Activated CD4-positive, alpha-beta T cell treated with anti-CD3 and anti-CD28 coated beads, Interleukin-2, amount 10 ng/mL, durations not matched to agents 24 days and 14 days (primary cell): Measurements from ENCODE around the gene MTMR12. TPM values are rescaled to one million over a fixed set of nuclear protein-coding genes. Genes with fewer than 3 reads are reported as not detected.
A peak's percentile ranks its signal among the peaks of the same experiment; 100 is the strongest.
"Not testable (repeated sequence)": the region's sequence is repeated elsewhere in the genome, so short reads cannot be mapped to it uniquely, and the experiment has no call there.

Source experiments
- DNase-seq: peaks from one replicate; pipeline ENCODE4 v3.0.0; 2022
- H3K27ac Mint-ChIP-seq: one replicate; pipeline ENCODE4 v1.8.0; 2022; ENCODE audit warnings: mild to moderate bottlenecking, mixed read lengths
- H3K27me3 Mint-ChIP-seq: one replicate; pipeline ENCODE4 v1.8.0; 2022; ENCODE audit warnings: mixed read lengths
- H3K36me3 Mint-ChIP-seq: one replicate; pipeline ENCODE4 v1.8.0; 2022; ENCODE audit warnings: low read depth, mild to moderate bottlenecking, mixed read lengths
- H3K4me1 Mint-ChIP-seq: one replicate; pipeline ENCODE4 v1.8.0; 2021; ENCODE audit warnings: mixed read lengths
- H3K4me3 Mint-ChIP-seq: one replicate; pipeline ENCODE4 v1.8.0; 2022; ENCODE audit warnings: mild to moderate bottlenecking, moderate library complexity, mixed read lengths
- H3K9me3 Mint-ChIP-seq: one replicate; pipeline ENCODE4 v1.8.0; 2021; ENCODE audit warnings: mixed read lengths
- intact Hi-C: fragments of 100-400 bp; cut with micrococcal nuclease; formaldehyde crosslinking; loops from one replicate; pipeline ENCODE4 v1.15.1; 2023
- total RNA-seq: library from RNA; stranded (reverse); gene quantifications from 2 replicates; pipeline ENCODE4 v1.2.3, GENCODE V29; 2022

Gene MTMR12
- total RNA-seq, 1 donor from 2014 or later: 26.5 TPM

GRCh38 chr5:32332966-32333365 is 20.2 kb upstream of the MTMR12 start:
- Mint-ChIP-seq H3K27ac (no peak overlapping the region), H3K4me1 (peaks cover 4% of the 10 kb centered on the region), H3K9me3 (no peaks in the 10 kb centered on the region), H3K4me3 (no peak overlapping the region), H3K36me3 (no peaks in the 10 kb centered on the region), H3K27me3 (peaks cover 2% of the 10 kb centered on the region)
- intact Hi-C loops: no loop called here
- DNase-seq: no peak

GRCh38 chr5:32332361-32332760 is 19.6 kb upstream of the MTMR12 start:
- Mint-ChIP-seq H3K9me3 (no peaks in the 10 kb centered on the region), H3K4me1 (peaks cover 4% of the 10 kb centered on the region), H3K27ac (no peak overlapping the region), H3K4me3 (no peak overlapping the region), H3K36me3 (no peaks in the 10 kb centered on the region), H3K27me3 (peaks cover 2% of the 10 kb centered on the region)
- DNase-seq: no peak
- intact Hi-C loops: no loop called here

- Mint-ChIP-seq H3K27ac (no peak overlapping the region), H3K4me1 (peaks cover 4% of the 10 kb centered on the region), H3K27me3 (peaks cover 2% of the 10 kb centered on the region), H3K9me3 (no peaks in the 10 kb centered on the region), H3K4me3 (no peak overlapping the region), H3K36me3 (no peaks in the 10 kb centered on the region)
- DNase-seq: no peak
- intact Hi-C loops: no loop called here
Measured at GRCh38 chr5:32331935-32332274, 19.2 kb upstream of the MTMR12 start.

DNA sequence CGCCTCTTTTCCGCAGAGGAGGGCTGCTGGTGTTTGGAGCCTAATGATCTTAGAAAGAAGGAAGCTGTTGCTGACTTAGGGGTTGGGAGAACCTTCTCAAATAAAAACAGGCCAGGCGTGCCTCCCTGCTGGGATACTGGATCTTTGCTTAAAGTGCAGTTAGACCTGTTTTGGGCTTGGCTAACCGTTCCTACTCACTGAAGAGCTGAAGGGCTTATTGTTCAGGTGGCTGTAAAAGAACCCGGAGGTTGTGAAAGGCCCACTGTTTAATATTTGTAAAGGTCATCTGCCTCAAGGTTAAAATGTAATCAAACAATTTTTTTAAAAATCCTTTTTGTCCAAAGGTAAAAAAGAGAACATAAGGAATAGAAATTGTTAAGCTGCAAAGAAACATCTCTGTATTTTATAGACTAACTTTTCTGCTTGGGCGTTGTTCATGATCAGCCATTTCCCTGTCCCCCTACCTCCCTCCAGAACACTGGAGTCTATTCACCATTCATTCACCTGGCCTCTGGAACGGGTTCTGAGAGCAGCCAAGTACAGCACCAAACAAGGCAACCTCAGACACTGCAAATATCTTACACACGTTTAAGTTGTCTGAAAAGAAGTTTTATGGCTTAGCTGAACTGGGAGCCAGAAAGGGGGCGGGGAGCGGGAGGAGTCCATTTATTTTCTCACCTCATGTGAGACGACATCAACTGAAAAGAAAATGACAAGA is 18.6 kb upstream of the MTMR12 start:
- Mint-ChIP-seq H3K36me3 (no peaks in the 10 kb centered on the region), H3K9me3 (no peaks in the 10 kb centered on the region), H3K27ac (no peak overlapping the region), H3K27me3 (peaks cover 2% of the 10 kb centered on the region), H3K4me3 (no peak overlapping the region), H3K4me1 (peaks cover 4% of the 10 kb centered on the region)
- intact Hi-C loops: no loop called here
- DNase-seq: no peak

GRCh38 chr5:32330126-32330971 is 17.6 kb upstream of the MTMR12 start:
- no peak for DNase-seq
- Mint-ChIP-seq H3K9me3 (no peaks in the 10 kb centered on the region), H3K4me3 (no peak overlapping the region), H3K4me1 (peaks cover 4% of the 10 kb centered on the region), H3K27me3 (peaks cover 2% of the 10 kb centered on the region), H3K36me3 (no peaks in the 10 kb centered on the region), H3K27ac (no peak overlapping the region)
- intact Hi-C loops: no loop called here

- H3K36me3 Mint-ChIP-seq: no peaks in the 10 kb centered on the region
- H3K4me3 Mint-ChIP-seq: no peak overlapping the region
- DNase-seq: peak; percentile 87
- no peak overlapping the region for H3K27ac Mint-ChIP-seq
- intact Hi-C loops: loop anchor here (1.0 to 5.0 kb wide), 3 partner anchors 97 to 283 kb away; partner anchors contain the start of gene GOLPH3
- peaks cover 4% of the 10 kb centered on the region for H3K4me1 Mint-ChIP-seq
- no peaks in the 10 kb centered on the region for H3K9me3 Mint-ChIP-seq
- H3K27me3 Mint-ChIP-seq: peaks cover 2% of the 10 kb centered on the region
Measured at GRCh38 chr5:32329395-32329834, 16.7 kb upstream of the MTMR12 start.

GRCh38 chr5:32326216-32326772 is 13.6 kb upstream of the MTMR12 start:
- Mint-ChIP-seq H3K36me3 (no peaks in the 10 kb centered on the region), H3K27ac (no peak overlapping the region), H3K4me3 (no peak overlapping the region), H3K27me3 (no peaks in the 10 kb centered on the region), H3K4me1 (peaks cover 4% of the 10 kb centered on the region), H3K9me3 (peaks cover 3% of the 10 kb centered on the region)
- no peak for DNase-seq
- intact Hi-C loops: loop anchor here (5.0 kb wide), 1 partner anchor 154 kb away; the partner anchor contains the start of gene GOLPH3

DNA sequence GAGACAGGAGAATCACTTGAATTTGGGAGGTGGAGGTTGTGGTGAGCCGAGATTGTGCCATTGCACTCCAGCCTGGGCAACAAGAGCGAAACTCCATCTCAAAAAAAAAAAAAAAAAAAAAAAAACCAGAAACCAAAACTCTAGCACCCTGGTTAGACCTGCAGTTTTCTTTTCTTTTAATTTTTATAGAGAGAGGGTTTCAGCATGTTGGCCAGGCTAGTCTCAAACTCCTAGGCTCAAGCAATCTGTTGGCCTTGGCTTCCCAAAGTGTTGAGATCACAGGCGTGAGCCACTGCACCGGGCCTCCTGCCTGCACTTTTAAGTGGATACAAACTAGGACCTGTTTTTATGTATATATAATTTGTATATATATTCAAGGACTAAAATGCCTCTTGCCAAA is 12.9 kb upstream of the MTMR12 start:
- Mint-ChIP-seq H3K4me1 (peaks cover 4% of the 10 kb centered on the region), H3K27me3 (no peaks in the 10 kb centered on the region), H3K4me3 (no peak overlapping the region), H3K36me3 (no peaks in the 10 kb centered on the region), H3K9me3 (peaks cover 3% of the 10 kb centered on the region), H3K27ac (no peak overlapping the region)
- DNase-seq: no peak
- intact Hi-C loops: loop anchor here (5.0 kb wide), 1 partner anchor 153 kb away; the partner anchor contains the start of gene GOLPH3

DNA sequence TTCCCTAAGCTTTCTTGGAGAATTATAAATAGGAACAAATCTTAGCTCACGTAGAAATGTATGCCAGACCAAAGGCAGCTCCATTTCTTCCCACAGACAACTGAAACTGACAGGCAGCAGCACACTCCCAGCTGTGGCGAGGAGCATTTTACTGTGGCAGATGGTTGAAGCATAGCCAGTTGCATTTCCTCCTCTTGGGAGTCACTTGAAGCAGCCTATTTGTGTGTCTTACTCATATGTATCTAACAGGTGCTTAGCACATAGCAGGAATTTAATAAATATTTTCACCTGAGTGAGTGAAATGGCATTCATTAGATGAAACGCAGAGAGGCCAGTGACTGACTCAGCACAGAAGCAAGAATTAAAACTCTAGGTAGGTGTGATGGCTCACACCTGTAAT is 12.3 kb upstream of the MTMR12 start:
- H3K9me3 Mint-ChIP-seq: peaks cover 3% of the 10 kb centered on the region
- intact Hi-C loops: loop anchor here (5.0 kb wide), 1 partner anchor 153 kb away; the partner anchor contains the start of gene GOLPH3
- peaks cover 4% of the 10 kb centered on the region for H3K4me1 Mint-ChIP-seq
- H3K36me3 Mint-ChIP-seq: no peaks in the 10 kb centered on the region
- no peak for DNase-seq
- H3K27ac Mint-ChIP-seq: no peak overlapping the region
- no peak overlapping the region for H3K4me3 Mint-ChIP-seq
- H3K27me3 Mint-ChIP-seq: no peaks in the 10 kb centered on the region

DNA sequence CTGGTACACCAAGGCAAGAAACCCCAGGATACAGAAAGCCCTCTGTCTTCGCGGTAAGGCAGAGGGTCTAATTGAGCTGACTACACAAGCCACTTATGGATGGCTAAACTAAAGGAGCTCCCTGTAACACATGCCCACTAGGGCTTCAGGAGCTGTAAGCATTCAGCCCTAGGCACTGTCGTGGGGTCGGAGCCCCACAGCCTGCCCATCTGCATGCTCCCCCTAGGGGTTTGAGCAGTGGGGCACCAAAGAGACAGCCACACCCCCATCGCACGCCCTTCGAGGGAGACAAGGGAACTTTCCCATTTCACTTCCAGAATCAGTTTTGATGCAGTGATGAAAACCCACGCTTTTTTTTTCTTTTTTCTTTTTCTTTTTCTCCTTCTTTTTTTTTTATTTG is 11.0 kb upstream of the MTMR12 start:
- no peak overlapping the region for H3K27ac Mint-ChIP-seq
- H3K4me1 Mint-ChIP-seq: no peaks in the 10 kb centered on the region
- H3K36me3 Mint-ChIP-seq: no peaks in the 10 kb centered on the region
- H3K27me3 Mint-ChIP-seq: no peaks in the 10 kb centered on the region
- intact Hi-C loops: no loop called here
- H3K4me3 Mint-ChIP-seq: no peak overlapping the region
- DNase-seq: no peak
- peaks cover 3% of the 10 kb centered on the region for H3K9me3 Mint-ChIP-seq

DNA sequence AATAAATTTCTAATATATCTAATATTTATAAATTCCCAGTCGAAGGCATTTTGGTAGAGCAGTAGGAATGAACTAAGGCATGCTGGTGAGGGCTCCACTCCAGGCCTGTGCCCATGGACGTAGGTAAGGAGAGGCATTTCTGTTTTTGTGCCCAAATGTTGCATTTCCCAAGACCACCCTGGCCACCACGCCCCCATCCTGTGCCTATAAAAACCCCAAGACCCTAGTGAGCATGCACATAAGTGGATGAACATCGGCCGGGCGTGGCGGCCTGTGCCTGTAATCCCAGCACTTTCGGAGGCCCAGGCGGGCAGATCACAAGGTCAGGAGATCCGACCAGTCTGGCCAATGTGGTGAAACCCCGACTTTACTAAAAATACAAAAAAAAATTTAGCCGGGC is 10.1 kb upstream of the MTMR12 start:
- Mint-ChIP-seq H3K4me1 (no peaks in the 10 kb centered on the region), H3K36me3 (no peaks in the 10 kb centered on the region), H3K27ac (no peak overlapping the region), H3K4me3 (no peak overlapping the region), H3K9me3 (peaks cover 3% of the 10 kb centered on the region), H3K27me3 (no peaks in the 10 kb centered on the region)
- intact Hi-C loops: no loop called here
- DNase-seq: no peak

- DNase-seq, H3K27me3 Mint-ChIP-seq, H3K9me3 Mint-ChIP-seq, H3K27ac Mint-ChIP-seq, intact Hi-C loops, H3K36me3 Mint-ChIP-seq, H3K4me3 Mint-ChIP-seq, H3K4me1 Mint-ChIP-seq: not testable (repeated sequence)
Measured at GRCh38 chr5:32321787-32322186, 9.0 kb upstream of the MTMR12 start.

GRCh38 chr5:32320576-32320975 is 7.8 kb upstream of the MTMR12 start:
- no peak for DNase-seq
- Mint-ChIP-seq H3K27me3 (no peaks in the 10 kb centered on the region), H3K9me3 (peaks cover 3% of the 10 kb centered on the region), H3K4me3 (no peak overlapping the region), H3K27ac (no peak overlapping the region), H3K4me1 (no peaks in the 10 kb centered on the region), H3K36me3 (no peaks in the 10 kb centered on the region)
- intact Hi-C loops: no loop called here

DNA sequence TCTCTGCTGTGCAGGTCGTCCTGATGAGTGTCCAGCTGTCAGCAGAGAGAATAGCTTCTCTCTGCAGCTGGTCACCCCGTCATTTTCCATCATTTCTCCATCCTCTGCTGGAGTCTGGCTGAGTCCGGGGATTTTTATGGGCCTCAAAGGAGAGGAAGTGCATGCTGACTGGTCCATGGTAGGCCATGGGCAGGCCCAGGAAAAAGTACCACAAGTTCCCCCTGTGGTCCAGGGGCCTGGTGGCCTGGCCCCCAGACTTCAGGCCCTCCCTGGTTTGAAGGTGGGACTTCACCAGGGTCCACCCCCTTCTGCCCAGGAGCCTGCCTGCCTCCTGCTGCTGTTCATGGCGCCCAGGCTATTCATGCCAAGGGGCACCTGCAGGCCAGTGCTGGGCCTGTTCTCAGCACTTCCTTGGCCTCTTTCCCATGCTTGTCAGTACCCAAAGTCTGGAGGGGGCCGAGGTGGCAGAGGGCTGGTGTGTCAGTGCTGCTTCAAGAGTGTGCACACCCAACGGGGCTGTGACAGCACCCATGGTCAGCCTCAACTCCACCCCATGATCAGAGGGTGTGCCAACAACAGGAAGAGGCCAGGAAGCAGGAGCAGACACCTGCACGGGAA is 7.3 kb upstream of the MTMR12 start:
- H3K9me3 Mint-ChIP-seq: peaks cover 3% of the 10 kb centered on the region
- no peak overlapping the region for H3K4me3 Mint-ChIP-seq
- no peaks in the 10 kb centered on the region for H3K36me3 Mint-ChIP-seq
- H3K4me1 Mint-ChIP-seq: no peaks in the 10 kb centered on the region
- intact Hi-C loops: no loop called here
- H3K27me3 Mint-ChIP-seq: no peaks in the 10 kb centered on the region
- no peak overlapping the region for H3K27ac Mint-ChIP-seq
- DNase-seq: no peak
